Neuronal stem cell (in vitro differentiated cells): ENCODE data around the gene PCCA.
A peak's percentile ranks its signal among the peaks of the same experiment; 100 is the strongest.

Experiments used
- DNase-seq: peaks from one replicate; pipeline ENCODE4 v3.0.0-alpha.2; 2013; ENCODE audit warnings: low spot score
- H2AFZ ChIP-seq: one replicate; pipeline ENCODE4 v1.6.1; 2013; ENCODE audit warnings: mild to moderate bottlenecking, low read length, inconsistent platforms
- H2AK5ac ChIP-seq: 2 replicates; pipeline ENCODE4 v1.6.1; 2013; ENCODE audit warnings: low read depth, mild to moderate bottlenecking, inconsistent platforms, low read length, moderate library complexity, mixed read lengths
- H2BK120ac ChIP-seq: 2 replicates; pipeline ENCODE4 v1.6.1; 2013; ENCODE audit warnings: low read depth, mild to moderate bottlenecking, inconsistent platforms, low read length, moderate library complexity, mixed read lengths
- H2BK12ac ChIP-seq: one replicate; pipeline ENCODE4 v1.6.1; 2013; ENCODE audit warnings: low read length, inconsistent platforms
- H2BK15ac ChIP-seq: 2 replicates; pipeline ENCODE4 v1.6.1; 2013; ENCODE audit warnings: mild to moderate bottlenecking, low read length, inconsistent platforms, mixed read lengths
- H2BK5ac ChIP-seq: one replicate; pipeline ENCODE4 v1.6.1; 2013; ENCODE audit warnings: inconsistent platforms, mild to moderate bottlenecking, low read length, moderate library complexity
- H3K14ac ChIP-seq: one replicate; pipeline ENCODE4 v1.6.1; 2013; ENCODE audit warnings: low read length, inconsistent platforms
- H3K18ac ChIP-seq: 2 replicates; pipeline ENCODE4 v1.6.1; 2013; ENCODE audit warnings: low read length, inconsistent platforms
- H3K23ac ChIP-seq: 2 replicates; pipeline ENCODE4 v1.6.1; 2013; ENCODE audit warnings: low read depth, mild to moderate bottlenecking, mixed read lengths, low read length, inconsistent platforms; ENCODE audit not compliant: poor library complexity
- H3K27ac ChIP-seq: replicated peaks from 3 replicates; pipeline ENCODE4 v1.5.1; 2013; ENCODE audit warnings: low read length, inconsistent platforms
- H3K27me3 ChIP-seq, 3 experiments: 2 replicates each; pipeline ENCODE4 v1.6.1; 2013; ENCODE audit warnings: low read length in 3 of 3, mild to moderate bottlenecking in 2 of 3, inconsistent platforms in 1 of 3, low read depth in 1 of 3, mixed read lengths in 1 of 3, moderate library complexity in 1 of 3; ENCODE audit not compliant: control insufficient read depth in 3 of 3, insufficient read depth in 3 of 3
- H3K36me3 ChIP-seq, 2 donors: replicated peaks in 1 of 2; 2 replicates each; pipeline ENCODE4 v1.6.1; 2013; ENCODE audit warnings: low read length in 2 of 2; ENCODE audit not compliant: control insufficient read depth in 2 of 2, insufficient read depth in 2 of 2
- H3K4ac ChIP-seq: 2 replicates; pipeline ENCODE4 v1.6.1; 2013; ENCODE audit warnings: inconsistent platforms, mild to moderate bottlenecking, low read length, moderate library complexity
- H3K4me1 ChIP-seq, 2 donors: 1 replicate in 1 of 2; 2 replicates in 1 of 2; pipeline ENCODE4 v1.6.1; 2013; ENCODE audit warnings: low read length in 2 of 2, low read depth in 1 of 2; ENCODE audit not compliant: control insufficient read depth in 2 of 2, insufficient read depth in 1 of 2
- H3K4me2 ChIP-seq: one replicate; pipeline ENCODE4 v1.6.1; 2013; ENCODE audit warnings: mild to moderate bottlenecking, low read length, inconsistent platforms; ENCODE audit not compliant: insufficient read depth, poor library complexity, severe bottlenecking
- H3K4me3 ChIP-seq, 2 donors: 2 replicates each; pipeline ENCODE4 v1.5.1; 2013; ENCODE audit warnings: low read length in 2 of 2, mild to moderate bottlenecking in 2 of 2, inconsistent platforms in 1 of 2, moderate library complexity in 1 of 2
- H3K79me1 ChIP-seq: one replicate; pipeline ENCODE4 v1.6.1; 2013; ENCODE audit warnings: low read depth, mild to moderate bottlenecking, inconsistent platforms, low read length, moderate library complexity
- H3K9ac ChIP-seq: one replicate; pipeline ENCODE4 v1.6.1; 2013; ENCODE audit warnings: mild to moderate bottlenecking, low read depth, low read length, inconsistent platforms; ENCODE audit not compliant: poor library complexity
- H3K9me3 ChIP-seq, 2 donors: replicated peaks in 1 of 2; 2 replicates each; pipeline versions ENCODE3 to v1.6.1; 2013; ENCODE audit warnings: low read length in 2 of 2, mild to moderate bottlenecking in 2 of 2, inconsistent platforms in 1 of 2, low read depth in 1 of 2, mixed read lengths in 1 of 2, moderate library complexity in 1 of 2; ENCODE audit not compliant: control insufficient read depth in 2 of 2, insufficient read depth in 1 of 2
- H4K8ac ChIP-seq: one replicate; pipeline ENCODE4 v1.6.1; 2013; ENCODE audit warnings: low read depth, mild to moderate bottlenecking, inconsistent platforms, low read length, moderate library complexity
- H4K91ac ChIP-seq: one replicate; pipeline ENCODE4 v1.6.1; 2013; ENCODE audit warnings: low read length, low read depth, mild to moderate bottlenecking, inconsistent platforms; ENCODE audit not compliant: poor library complexity
- WGBS, 2 donors: extraction: QIAGEN DNeasy Blood & Tissue Kit; methylation state at CpG; one replicate each; pipeline ENCODE4 v1.1.7; 2013; ENCODE audit warnings: missing lambda C conversion rate in 2 of 2, mixed read lengths in 1 of 2; ENCODE audit not compliant: insufficient read length in 2 of 2, insufficient replicate concordance in 1 of 2; ENCODE audit errors: extremely low coverage in 2 of 2; 5-methylcytosine and 5-hydroxymethylcytosine counted together

The PCCA gene

GRCh38 chr13:100476963-100477362, 388.1 kb downstream of the PCCA start:
- no peak overlapping the region for H2BK12ac ChIP-seq
- no CpG with 5 or more reads among the region's 5 CpGs for WGBS, 2 donors
- no peak overlapping the region for H3K4me3 ChIP-seq
- H3K23ac ChIP-seq, result no peak overlapping the region
- H3K9me3 ChIP-seq, result no peaks in the 10 kb centered on the region
- H3K36me3 ChIP-seq, result no peaks in the 10 kb centered on the region
- no peak overlapping the region for H2BK120ac ChIP-seq
- H3K14ac ChIP-seq, result no peak overlapping the region
- no peaks in the 10 kb centered on the region for H3K27me3 ChIP-seq
- DNase-seq, result no peak
- H3K4ac ChIP-seq, result no peak overlapping the region
- no peak overlapping the region for H3K18ac ChIP-seq
- H2AFZ ChIP-seq, result no peak overlapping the region
- H3K9ac ChIP-seq, result no peak overlapping the region
- no peak overlapping the region for H3K4me2 ChIP-seq
- H3K79me1 ChIP-seq, result no peaks in the 10 kb centered on the region
- no peak overlapping the region for H2BK15ac ChIP-seq
- H2AK5ac ChIP-seq, result no peak overlapping the region
- H3K4me1 ChIP-seq, result peaks cover 16 to 24% of the 10 kb centered on the region in 2 donors
- no peak overlapping the region for H4K91ac ChIP-seq
- no peak overlapping the region for H3K27ac ChIP-seq
- H2BK5ac ChIP-seq, result no peak overlapping the region
- no peak overlapping the region for H4K8ac ChIP-seq

- Histone ChIP-seq H4K8ac (no peak overlapping the region), H3K14ac (no peak overlapping the region), H3K4me3 (no peak overlapping the region), H3K9me3 (no peaks in the 10 kb centered on the region), H3K79me1 (no peaks in the 10 kb centered on the region), H3K36me3 (no peaks in the 10 kb centered on the region), H2BK120ac (no peak overlapping the region), H4K91ac (no peak overlapping the region), H3K4me2 (no peak overlapping the region), H2BK5ac (no peak overlapping the region), H3K27ac (no peak overlapping the region), H3K9ac (no peak overlapping the region), H2AFZ (no peak overlapping the region), H2BK15ac (no peak overlapping the region), H3K18ac (peak overlapping the region; percentile 33), H2BK12ac (no peak overlapping the region), H3K4ac (no peak overlapping the region), H3K4me1 (peaks cover 10 to 12% of the 10 kb centered on the region in 2 donors), H3K23ac (no peak overlapping the region), H2AK5ac (peak overlapping the region; percentile 73), H3K27me3 (no peaks in the 10 kb centered on the region)
- no CpG with 5 or more reads among the region's 12 CpGs for WGBS, 2 donors
- DNase-seq, result no peak
Measured at GRCh38 chr13:100478107-100478809, 389.4 kb downstream of the PCCA start.

- H3K23ac ChIP-seq, result no peak overlapping the region
- H2AFZ ChIP-seq, result no peak overlapping the region
- no peak overlapping the region for H4K8ac ChIP-seq
- no peaks in the 10 kb centered on the region for H3K9me3 ChIP-seq
- no peaks in the 10 kb centered on the region for H3K27me3 ChIP-seq
- H3K14ac ChIP-seq, result no peak overlapping the region
- no peak for DNase-seq
- no peak overlapping the region for H2BK5ac ChIP-seq
- no peak overlapping the region for H3K4me3 ChIP-seq
- H2BK12ac ChIP-seq, result no peak overlapping the region
- no peak overlapping the region for H3K4me2 ChIP-seq
- no CpG with 5 or more reads among the region's 9 CpGs for WGBS, 2 donors
- H3K36me3 ChIP-seq, result no peaks in the 10 kb centered on the region
- H3K27ac ChIP-seq, result no peak overlapping the region
- H4K91ac ChIP-seq, result no peak overlapping the region
- H3K79me1 ChIP-seq, result no peaks in the 10 kb centered on the region
- no peak overlapping the region for H3K9ac ChIP-seq
- peaks cover 3 to 7% of the 10 kb centered on the region in 2 donors for H3K4me1 ChIP-seq
- H2BK15ac ChIP-seq, result no peak overlapping the region
- no peak overlapping the region for H3K18ac ChIP-seq
- no peak overlapping the region for H2BK120ac ChIP-seq
- H2AK5ac ChIP-seq, result no peak overlapping the region
- H3K4ac ChIP-seq, result no peak overlapping the region
Measured at GRCh38 chr13:100480676-100481075, 391.8 kb downstream of the PCCA start.

- H3K4me3 ChIP-seq, result no peak overlapping the region
- H3K9me3 ChIP-seq, result no peaks in the 10 kb centered on the region
- WGBS, 2 donors, result no CpG with 5 or more reads among the region's 6 CpGs
Measured at GRCh38 chr13:100483139-100483538, 394.2 kb downstream of the PCCA start.

More at GRCh38 chr13:100483139-100483538, 394.2 kb downstream of the PCCA start:
- no peak overlapping the region for H2BK12ac ChIP-seq
- H4K91ac ChIP-seq, result no peak overlapping the region
- no peak overlapping the region for H4K8ac ChIP-seq
- H3K14ac ChIP-seq, result no peak overlapping the region
- no peak overlapping the region for H3K9ac ChIP-seq
- no peak overlapping the region for H2BK5ac ChIP-seq
- H2AFZ ChIP-seq, result no peak overlapping the region
- no peak overlapping the region for H2BK120ac ChIP-seq
- H3K4me1 ChIP-seq, result peaks cover 3 to 7% of the 10 kb centered on the region in 2 donors
- no peaks in the 10 kb centered on the region for H3K79me1 ChIP-seq
- H3K4me2 ChIP-seq, result no peak overlapping the region
- no peak overlapping the region for H3K4ac ChIP-seq
- H3K18ac ChIP-seq, result no peak overlapping the region
- no peaks in the 10 kb centered on the region for H3K27me3 ChIP-seq
- H3K23ac ChIP-seq, result no peak overlapping the region
- no peaks in the 10 kb centered on the region for H3K36me3 ChIP-seq
- no peak overlapping the region for H2AK5ac ChIP-seq
- H3K27ac ChIP-seq, result no peak overlapping the region
- H2BK15ac ChIP-seq, result no peak overlapping the region
- no peak for DNase-seq
